GM18507 (cell line): Measurements from ENCODE around the gene ABHD17C.
"Not testable (repeated sequence)": the region's sequence is repeated elsewhere in the genome, so short reads cannot be mapped to it uniquely, and the experiment has no call there.

Experiments
- DNase-seq: peaks from one replicate; pipeline ENCODE4 v3.0.0; 2011; ENCODE audit warnings: low read depth; ENCODE audit not compliant: insufficient read length; ENCODE audit errors: extremely low spot score
- FAIRE-seq: peaks from 2 replicates; lab custom pipeline; 2011; peaks lifted over from hg19 to GRCh38; lab: Jason Lieb, UNC

Gene ABHD17C

DNA sequence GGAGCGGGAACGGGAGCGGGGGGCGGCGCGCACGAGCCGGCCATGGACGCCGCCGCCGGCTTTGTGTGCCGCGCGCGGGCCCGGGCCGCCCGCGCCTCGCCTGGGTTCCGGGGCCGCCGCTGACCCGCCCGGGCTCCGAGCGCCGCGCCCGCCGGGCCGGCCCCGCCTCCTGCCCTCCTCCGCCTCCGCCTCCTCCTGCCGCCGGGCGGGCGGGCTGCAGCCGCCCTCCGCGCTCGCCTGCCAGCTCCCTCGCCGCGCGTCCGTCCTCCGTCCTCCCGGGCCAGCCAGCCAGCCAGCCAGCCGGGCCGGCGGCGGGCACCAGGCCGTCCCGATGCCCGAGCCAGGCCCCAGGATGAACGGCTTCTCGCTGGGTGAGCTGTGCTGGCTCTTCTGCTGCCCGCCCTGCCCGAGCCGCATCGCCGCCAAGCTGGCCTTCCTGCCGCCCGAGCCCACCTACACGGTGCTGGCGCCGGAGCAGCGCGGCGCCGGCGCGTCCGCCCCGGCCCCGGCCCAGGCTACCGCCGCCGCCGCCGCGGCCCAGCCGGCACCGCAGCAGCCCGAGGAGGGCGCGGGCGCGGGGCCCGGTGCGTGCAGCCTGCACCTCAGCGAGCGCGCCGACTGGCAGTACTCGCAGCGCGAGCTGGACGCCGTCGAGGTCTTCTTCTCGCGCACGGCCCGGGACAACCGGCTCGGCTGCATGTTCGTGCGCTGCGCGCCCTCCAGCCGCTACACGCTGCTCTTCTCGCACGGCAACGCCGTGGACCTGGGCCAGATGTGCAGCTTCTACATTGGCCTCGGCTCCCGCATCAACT is at the start of gene ABHD17C:
ABHD17C (plus strand) TSS at position 212 of the 812 bp plus-strand sequence; CDS start at position 332, 120 bp downstream.
- FAIRE-seq: no peak
- peak; percentile 64 for DNase-seq

DNA sequence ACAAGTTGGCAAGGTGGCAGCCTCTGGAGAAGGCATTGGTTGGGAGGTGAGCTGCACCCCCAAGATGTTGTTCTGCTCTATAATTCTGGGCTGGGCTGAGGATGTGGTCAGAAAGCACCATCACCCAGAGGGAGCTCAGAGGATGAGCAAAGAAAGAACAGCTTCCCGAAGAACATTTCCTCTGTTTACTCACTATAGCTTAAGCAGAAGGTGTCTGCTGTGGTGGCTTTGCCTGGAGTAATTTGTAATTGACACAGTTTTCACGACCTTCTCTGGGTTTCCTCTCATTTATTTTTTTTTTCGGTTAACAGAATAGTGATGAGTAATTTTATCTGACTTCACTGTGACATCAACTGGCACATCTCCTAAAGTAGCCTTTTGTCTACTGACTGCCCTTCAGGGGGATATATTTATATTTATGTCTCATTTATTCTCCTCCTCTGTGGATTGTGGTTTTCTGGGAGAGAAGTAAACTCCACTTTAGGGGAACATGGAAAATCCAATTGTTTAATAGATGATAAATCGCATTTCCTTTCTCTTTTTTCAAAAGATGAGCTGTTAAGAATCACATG is 49.5 kb upstream of the ABHD17C start:
- no peak for DNase-seq
- no peak for FAIRE-seq

DNA sequence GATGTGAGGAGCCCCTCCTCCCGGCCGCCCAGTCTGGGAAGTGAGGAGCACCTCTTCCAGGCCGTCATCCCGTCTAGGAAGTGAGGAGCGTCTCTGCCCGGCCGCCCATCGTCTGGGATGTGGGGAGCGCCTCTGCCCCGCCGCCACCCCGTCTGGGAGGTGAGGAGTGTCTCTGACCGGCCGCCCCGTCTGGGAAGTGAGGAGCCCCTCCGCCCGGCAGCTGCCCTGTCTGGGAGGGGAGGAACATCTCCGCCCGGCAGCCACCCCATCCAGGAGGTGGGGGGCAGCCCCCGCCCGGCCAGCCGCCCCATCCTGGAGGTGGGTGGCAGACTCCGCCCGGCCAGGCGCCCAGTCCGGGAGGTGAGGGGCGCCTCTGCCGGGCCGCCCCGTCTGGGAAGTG is 47.7 kb upstream of the ABHD17C start:
- not testable (repeated sequence) for FAIRE-seq, DNase-seq

DNA sequence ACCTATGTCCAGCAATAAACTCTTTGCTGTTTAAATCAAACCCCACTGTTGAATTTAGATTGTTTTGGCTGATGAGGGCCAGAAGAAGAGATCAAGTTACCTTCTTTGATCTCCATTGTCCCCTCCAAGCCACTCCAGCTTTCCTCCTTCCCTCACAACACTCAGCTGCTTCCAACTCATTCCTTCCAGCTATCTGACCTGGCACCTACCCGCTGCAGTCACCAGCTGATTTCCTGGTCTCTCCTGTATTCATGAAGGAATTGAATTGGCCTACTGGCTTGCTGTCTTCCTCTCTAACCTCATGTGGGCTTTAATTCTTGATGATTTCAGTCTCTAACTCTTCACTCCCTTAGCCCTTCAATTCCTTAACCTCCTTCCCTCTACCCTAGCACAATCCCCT is 40.8 kb upstream of the ABHD17C start:
- FAIRE-seq: no peak
- no peak for DNase-seq

DNA sequence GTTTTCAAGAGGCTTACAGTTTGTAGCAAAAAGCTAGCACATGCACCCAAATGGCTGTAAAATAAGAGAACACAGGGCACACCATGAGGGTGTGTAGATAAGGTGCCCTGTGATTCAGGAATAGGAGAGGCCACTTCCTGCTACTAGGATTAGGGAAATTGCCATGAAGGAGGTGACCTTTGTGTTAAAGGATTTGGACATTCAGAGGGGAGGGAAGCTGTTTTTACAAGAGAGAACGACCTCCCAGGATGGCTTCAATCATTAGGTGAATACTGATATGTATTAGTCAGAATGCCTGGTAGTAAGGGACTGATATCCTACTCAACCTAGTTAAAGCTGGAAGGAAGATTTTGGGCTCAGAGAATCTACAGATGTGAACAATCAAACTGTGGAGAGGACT is 35.7 kb upstream of the ABHD17C start:
- FAIRE-seq (no peak), DNase-seq (no peak)

DNA sequence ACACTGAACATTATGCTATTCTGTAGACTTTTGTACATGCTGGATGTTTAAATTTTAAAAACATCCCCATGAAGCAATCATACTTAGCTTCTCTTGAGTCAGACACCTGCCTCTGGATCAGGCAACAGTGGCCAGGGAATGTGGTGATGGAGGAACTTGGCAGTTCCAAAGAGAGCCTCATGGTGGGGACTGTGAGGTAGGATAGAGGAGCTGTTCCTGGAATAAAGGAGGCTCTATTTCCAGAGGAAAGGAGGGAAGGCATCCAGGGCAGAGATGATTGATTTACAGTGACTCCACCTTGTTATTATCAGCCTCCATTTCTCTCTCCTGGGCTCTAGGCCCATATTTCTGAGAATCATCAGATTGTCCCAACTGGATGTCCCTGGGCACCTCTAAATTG is 35.0 kb upstream of the ABHD17C start:
- DNase-seq (no peak), FAIRE-seq (no peak)

DNA sequence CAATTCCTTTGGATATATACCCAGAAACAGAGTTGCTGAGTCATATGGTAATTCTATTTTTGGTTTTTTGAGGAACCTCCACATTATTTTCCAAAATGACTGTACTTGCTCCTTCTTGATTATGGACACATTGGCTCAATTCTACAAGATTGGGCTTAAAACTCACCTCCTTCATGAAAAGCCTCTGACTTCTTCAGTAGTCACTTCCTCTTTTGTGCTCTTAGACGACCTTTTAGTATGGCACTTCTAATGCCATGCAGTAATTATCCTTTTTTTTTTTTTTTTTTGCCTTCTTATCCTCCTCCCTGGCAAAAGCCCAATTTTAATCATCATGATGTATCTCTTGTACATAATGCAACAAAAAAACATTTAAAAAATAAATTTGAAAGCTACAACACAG is 33.0 kb upstream of the ABHD17C start:
- FAIRE-seq (no peak), DNase-seq (no peak)

DNA sequence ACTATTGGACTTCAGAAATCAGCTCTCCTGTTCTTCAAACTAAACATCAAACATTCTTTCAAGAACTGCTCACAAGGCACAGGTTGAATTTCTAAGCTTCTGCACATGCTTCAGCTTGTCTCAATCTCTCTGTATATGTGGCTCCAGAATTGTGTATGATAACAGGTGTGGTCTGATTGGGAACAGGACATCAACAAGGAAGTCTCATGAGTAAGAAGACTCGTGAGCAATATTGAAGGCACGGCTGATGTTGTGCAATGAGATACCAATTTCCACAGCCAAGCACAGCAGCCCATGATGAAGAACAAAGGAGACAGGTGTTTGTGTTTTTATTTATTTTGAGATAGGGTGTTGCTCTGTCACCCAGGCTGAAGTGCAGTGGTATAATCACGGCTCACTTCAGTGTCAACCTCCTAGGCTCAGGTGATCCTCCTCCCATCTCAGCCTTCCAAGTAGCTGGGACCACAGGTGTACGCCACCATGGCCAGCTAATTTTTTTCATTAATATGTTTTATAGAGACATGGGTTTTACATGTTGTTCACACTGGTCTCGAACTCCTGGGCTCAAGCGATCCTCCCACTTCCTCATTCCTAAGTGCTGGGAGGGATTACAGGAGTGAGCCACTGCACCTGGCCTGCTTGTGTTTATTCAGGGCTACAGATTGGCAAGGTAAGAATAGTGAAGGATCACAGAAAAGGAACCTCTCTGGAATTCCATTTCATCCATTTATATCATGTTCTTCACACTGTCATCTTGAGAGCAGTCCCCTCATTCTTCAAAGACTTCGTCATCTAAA is 32.2 kb upstream of the ABHD17C start:
- FAIRE-seq (no peak), DNase-seq (no peak)

DNA sequence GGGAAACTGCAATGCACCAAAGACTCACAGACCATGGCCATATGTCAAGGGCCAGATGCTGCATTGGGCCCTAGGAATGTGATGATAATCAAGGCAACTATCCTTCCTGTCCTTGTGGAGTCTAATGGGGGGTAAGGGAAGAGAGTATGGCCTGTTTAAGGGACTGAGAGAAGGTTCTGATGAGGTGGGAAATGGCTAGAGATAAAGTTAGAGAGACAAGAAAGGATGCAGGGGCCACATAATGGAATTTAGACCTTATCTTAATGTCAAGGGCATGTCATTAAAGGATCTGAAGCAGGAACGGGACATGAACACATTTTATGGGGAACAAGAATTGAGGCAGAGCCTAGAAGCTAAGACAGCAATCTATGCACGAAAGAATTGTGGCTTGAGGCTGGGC is 30.0 kb upstream of the ABHD17C start:
- DNase-seq (no peak), FAIRE-seq (no peak)

DNA sequence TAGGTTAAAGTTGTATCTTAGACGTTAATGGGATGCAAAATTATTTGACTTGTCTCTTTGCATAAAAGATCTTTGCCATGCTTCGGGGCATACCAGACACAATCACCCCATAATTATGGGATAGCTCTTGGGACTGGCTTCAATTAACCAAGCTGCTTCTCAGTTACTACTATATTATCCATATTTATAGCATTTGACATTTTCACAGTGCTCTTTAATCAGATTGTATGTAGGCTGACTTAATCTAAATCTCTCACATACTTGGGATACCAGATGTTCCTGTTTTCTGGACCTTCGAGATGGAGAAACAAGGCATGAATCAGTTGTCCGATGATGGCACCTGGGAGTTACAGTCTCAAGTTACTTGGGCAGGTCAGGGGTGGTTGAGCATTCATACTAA is 27.2 kb upstream of the ABHD17C start:
- DNase-seq (no peak), FAIRE-seq (no peak)

DNA sequence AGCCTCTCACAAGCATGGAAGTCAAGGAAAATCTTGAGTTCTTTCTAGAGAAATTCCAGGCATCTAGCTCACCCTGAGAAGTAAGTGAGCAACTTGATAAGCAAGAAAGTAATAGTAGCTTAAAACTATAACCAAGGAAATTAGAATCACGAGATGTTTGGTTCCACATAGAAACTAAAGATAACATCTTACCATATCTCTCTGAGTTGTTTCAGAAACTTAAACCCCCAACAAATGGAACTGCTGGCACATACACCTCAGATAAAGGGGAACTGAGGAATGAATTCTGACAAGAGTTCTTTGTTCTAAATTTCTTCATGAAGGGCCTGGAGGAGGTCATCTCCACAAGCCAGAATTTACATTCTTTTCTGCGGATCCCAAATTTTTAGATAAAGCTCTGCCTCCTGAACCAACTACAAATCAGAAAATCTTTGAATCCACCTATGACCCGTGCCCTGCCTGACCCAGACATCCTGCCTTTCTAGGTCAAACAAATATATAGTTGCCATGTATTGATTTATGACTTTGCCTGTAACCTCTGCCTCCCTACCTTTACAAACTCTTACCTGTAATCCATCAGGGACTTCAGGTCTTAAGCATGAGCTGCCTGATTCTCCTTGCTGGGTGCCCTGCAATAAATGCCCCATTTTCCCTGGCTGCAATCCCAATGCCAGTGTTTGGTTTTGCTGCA is 26.4 kb upstream of the ABHD17C start:
- no peak for DNase-seq
- no peak for FAIRE-seq

DNA sequence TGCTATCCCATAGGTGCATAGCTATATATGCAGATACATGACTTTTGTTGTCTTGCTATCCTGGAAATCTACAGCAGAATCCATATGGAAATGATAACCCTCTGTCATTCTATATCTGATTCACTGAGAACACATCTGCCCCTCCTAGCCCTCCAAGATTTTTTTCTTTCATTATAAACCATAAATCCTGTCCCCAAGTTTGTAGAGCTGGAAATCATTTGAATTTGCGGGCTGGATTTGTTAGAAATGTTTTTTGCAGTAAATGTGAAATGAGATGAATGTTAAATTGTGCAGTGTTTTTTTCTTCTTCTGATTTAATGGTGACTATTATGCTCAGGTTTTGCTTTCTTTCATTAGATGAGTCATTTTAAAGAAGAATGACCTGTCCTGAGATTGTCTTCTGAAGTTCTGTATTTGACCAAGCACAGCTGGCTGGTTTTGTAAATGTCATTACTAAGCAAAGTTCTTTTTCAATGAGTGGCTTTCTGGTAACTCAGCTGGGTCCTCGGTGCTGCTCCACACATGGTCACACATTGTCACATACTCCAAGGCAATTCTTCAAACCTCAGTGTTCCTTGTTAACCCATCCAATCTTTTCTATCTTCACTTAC is 25.3 kb upstream of the ABHD17C start:
- DNase-seq (no peak), FAIRE-seq (no peak)

DNA sequence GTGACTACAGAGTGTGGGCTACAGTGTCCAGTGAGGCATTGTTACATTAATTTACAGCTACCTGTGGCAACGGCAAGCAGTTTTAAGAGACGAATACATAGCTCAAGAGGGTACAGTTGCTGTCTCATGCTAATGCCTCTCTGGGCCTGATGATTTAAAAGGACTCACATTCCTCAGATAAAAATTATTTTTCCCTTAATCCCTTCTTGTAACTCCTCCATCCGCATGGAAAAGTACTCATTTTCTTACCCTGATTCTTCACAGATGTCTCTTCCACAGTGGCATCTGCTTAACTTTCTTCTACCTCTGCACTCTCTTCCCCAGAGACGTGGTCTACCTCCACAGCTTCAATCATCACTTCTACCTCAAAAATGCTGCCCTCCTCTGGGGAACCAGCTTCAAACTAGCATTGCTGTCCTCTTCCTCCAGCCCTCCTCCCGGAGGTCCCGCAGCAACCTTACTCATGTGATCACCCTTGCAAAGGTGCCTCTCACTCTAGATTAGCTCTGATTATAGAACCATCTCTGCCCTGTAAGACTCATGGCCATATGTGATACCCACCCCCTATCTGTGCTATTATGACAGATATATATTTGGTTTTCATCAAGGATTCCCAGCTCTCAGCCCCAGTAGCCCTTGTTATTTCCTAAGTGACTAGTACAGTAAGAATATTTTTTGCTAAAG is 21.4 kb upstream of the ABHD17C start:
- FAIRE-seq (no peak), DNase-seq (no peak)

DNA sequence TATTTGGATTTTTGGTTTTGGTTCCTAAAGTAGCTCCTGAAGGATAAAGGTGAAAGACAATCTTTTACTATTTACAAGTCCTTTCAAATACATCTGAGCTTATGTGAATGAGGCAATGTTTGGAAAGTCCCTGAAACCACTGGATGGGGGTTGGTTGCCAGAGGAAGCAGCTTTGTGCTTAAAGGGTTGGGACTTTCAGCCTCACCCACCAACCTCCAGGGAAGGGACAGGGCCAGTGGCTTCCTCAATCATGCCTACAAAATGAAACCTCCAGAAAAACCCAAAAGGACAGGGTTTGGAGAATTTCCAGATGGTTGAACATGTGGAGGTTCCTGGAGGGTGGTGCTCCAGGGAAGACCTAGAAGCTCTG is 20.9 kb upstream of the ABHD17C start:
- FAIRE-seq (peak; percentile 45), DNase-seq (no peak)

DNA sequence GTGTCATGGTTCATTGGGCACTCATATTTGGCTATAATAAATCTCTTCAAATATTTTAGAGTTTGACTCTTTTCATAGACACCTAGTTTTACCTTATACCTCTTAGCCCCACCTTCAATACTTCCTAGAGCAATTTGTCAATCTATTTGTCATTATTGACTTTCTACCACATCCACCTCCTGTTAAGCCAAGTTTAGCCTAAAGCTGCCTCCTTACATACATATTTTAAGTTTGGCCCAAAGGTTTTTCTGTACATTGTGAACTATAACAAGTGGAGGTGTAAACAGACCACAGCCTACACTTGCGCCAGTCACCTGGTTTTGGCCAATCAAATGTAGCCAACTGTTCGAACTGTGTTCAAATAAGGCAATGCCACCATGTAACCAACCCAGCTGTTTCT is 18.1 kb upstream of the ABHD17C start:
- FAIRE-seq: no peak
- no peak for DNase-seq

DNA sequence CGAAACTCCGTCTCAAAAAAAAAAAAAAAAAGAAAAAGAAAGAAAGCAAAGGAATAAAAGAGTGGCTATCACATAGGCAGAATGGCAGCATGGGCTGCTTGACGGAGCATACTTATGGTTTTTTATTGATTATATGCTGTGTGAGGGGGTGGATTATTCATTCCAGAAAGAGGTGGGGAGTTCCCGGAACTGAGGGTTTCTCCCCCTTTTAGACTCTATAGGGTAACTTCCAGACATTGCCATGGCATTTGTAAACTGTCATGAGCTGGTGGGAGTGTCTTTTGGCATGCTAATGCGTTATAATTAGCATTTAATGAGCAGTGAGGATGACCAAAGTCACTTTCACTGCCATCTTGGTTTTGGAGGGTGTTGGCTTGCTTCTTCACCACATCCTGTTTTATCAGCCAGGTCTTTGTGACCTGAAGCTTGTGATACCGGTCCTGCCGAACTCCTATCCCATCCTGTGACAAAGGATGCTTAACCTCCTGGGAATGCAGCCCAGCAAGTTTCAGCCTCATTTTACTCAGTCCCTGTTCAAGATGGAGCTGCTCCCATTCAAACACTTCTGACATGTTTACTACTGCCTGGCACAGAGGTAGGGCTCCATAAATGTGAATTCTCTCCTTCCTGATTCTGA is 15.8 kb upstream of the ABHD17C start:
- no peak for DNase-seq
- FAIRE-seq: no peak

DNA sequence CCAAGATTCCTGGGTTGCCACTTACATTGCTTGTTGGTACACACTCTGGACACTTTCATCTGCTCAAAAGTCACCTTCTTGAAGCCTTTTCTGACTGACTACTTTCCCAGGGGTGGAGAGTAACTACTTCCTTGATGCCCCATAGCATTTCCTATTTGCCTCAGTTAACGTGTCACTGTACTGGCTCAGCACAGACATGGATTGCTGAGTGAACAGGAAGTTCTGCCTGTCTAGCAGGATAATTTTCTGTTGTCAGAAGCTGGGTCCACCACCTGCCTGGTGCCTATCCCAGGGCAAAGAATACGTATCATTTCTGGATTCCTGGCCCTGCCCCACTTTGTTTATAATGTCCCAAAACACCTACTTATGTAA is 15.3 kb upstream of the ABHD17C start:
- DNase-seq: no peak
- FAIRE-seq: no peak

DNA sequence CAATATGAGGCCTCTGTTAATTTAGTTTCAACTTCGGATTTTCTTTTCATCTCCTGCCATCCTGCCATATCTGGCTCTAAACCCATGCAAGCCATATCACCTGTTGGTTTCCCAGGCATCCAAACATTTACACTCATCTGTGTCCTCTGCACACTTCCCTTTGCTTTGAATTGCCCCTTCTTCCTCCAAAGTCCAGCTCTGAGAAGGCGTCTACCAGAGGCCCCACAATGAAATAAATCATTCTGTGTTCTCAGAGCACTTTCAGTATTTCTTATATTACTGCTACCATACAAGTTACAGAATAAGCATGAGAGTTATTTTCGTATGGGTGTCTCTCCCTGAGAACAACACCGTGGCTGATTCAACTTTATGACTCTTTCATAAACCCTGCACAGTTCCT is 12.9 kb upstream of the ABHD17C start:
- no peak for FAIRE-seq
- no peak for DNase-seq

DNA sequence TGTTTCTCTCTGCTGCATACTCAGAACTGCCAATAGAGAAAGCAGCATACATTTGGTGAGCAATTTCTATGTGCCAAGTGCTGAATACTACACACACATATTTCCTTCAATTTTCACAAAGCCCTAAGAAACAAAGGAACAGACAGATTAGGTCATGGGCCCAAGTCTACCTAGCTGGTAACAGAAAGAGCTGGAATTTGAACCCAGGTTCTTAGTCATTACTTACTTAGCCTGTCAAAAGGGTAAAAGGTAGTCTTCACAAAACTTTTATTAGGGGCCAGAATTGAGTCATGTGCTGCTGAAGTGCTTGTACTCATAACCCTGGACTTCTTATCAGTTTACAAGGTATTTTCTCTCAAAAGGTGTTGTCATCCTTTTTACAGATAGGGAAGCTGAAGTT is 10.4 kb upstream of the ABHD17C start:
- no peak for DNase-seq
- FAIRE-seq: no peak
